HuH-7.5 (cell line): ENCODE results near the gene WDR62.
"Not testable (repeated sequence)": the region's sequence is repeated elsewhere in the genome, so short reads cannot be mapped to it uniquely, and the experiment has no call there.

Experiments used
- DNase-seq: peaks from one replicate; pipeline ENCODE4 v3.0.0; 2011; ENCODE audit warnings: low spot score

Gene WDR62

DNA sequence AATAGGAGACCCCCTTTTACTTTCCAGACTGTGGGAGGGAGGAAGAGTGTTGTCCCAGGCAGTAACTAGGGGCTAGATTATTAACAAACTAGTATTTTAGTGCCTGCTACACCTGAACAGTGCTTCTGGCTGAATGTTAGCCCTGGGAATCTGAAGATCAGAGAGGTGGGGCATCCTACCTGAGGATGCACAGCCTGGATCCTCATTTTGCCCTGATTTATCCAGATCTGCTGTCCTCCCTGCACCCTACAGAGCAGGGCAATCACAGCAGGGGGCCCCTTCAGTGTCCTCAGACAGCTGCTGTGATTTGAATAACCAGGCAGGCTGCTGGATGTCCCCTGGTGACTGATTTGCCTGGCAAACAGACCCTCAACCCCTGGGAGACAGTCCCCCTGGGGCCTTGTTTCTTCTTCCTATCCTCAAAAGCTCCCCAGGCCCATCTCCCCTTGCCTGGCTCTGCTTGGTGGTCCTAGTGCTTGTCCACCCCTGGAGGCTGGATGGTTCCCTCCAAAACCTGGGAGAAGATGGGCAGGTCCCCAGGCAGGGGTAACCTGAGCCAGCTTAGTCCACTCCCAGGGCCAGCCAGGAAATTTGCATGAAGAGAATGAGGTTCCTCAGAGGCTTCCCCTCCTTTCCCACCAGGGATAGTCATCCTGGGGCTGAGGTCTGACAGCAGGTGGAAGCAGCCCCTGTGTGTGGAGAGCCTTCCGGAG, 55.9 kb downstream of the WDR62 start, which contains the start of gene OVOL3:
Gene OVOL3 (plus strand): TSS at position 657 of the 713 bp plus-strand sequence. CDS start 60 bp downstream, outside the sequence.
- DNase-seq = no peak

DNA sequence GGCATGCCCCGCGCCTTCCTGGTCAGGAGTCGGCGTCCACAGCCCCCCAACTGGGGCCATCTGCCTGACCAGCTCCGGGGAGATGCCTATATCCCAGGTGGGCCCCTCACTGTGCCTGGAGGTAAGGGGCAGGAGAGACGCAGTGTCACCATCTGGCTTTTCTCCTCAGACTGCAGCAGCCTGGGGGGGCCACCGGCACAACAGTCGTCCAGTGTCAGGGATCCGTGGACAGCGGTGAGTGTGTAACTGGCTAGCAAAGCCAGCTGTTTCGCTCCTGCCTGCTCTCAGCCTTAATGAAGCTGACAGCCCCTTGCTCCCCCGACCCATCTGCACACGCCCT, 56.5 kb downstream of the WDR62 start:
- no peak for DNase-seq

DNA sequence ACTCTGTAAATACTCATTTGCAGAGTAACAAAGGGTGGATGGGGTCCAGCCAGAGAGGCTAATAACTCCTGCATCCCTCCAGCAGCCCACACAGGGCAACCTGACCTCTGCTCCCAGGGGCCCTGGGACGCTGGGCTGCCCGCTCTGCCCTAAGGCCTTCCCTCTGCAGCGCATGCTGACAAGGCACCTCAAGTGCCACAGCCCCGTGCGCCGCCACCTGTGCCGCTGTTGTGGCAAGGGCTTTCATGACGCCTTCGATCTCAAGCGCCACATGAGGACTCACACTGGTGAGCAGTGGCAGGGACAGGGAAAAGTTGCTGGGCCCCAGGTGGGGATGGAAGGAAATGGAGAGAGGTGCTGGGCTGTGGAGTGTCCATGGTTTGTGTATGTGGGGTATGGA, 58.0 kb downstream of the WDR62 start:
- DNase-seq = no peak

DNA sequence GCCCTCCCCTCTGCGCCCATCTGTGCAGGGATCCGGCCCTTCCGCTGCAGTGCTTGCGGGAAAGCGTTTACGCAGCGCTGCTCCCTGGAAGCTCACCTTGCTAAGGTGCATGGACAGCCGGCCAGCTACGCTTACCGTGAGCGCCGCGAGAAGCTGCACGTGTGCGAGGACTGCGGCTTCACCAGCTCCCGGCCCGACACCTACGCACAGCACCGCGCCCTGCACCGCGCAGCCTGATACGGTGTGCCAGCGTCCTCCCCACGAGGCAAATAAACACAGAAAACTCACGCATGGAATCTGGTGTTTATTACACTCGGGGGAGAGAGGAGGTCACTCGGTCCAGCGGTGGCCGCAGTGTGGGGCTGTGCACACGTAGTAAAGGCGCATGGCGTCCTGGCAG, 58.7 kb downstream of the WDR62 start:
- no peak for DNase-seq

DNA sequence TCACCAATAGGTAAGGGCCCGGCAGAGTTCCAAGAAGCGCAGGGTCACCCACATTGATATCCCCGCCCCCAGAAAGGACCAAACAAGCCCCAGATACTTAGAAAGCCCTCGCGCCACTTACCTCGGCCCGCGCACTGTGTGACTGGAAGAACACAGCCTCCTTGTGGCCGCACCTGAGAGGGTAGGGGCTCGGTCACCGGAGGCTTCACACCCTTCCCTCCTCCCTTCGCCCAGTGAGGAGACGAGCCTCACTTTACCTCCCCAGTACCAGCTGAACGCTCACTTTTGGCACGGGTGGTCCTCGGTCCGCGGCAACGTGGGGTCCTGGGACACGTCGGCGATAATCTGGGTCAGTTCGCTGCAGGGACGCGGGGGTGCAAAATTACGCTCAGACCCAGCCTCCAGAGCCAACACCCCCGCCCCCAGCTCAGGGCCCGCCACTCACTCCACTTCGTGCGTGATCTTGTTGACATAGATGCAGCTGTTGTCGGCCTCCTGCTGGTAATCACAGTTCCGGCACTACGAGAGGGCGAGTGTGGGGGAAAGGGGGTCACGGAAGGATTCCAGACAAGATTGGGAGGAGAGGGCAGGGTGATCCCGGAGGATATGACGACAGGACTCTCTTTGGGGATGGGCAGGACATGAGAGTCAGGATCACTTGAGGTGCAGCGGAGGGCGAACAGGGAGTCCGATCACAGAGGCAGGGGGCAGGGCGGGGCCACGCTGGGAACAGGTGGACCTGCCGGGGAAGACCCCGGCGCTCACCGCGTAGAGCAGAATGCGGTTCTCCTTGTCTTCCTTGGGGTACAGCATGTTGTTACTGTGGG, 59.4 kb downstream of the WDR62 start:
- DNase-seq = no peak

DNA sequence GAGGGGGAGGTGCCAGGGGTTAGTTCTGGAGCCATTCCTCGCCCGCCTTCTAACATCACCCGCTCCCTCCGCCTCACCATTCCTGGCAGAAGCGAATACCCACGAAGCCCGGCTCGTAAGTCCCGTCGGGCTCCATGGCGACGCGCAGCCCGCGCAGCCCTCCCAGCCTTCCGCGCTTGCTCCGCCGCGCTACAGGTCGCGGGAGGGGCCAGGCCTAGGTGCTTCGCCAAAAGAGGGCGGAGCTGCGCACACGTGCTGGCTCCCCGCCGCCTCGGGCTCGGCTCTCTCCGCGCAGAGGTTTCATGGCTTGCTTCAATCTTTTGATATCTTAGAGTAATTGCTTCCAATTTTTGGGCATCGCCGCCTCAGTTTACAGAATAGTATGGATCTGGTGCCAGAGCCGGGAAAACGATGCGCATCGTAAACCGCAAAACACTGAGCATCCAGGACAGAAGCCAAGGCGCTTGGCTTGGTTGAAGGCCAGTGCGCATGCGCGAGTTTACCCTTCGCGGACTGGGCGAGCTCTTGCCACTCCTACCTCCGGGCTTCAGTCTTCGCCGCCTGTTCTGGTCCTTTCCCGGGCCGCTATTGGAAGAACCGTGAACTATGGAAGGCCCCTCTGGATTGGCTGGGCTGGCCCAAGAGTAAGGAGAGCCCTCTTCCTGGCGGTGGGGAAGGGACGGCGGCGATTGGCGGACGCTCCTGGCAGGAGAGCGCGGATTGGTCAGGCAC, 60.2 kb downstream of the WDR62 start, which contains the start of gene POLR2I:
Gene POLR2I (minus strand): TSS at position 155 of the 732 bp plus-strand sequence. CDS start 19 bp downstream, at position 136.
- DNase-seq = peak; percentile 99

DNA sequence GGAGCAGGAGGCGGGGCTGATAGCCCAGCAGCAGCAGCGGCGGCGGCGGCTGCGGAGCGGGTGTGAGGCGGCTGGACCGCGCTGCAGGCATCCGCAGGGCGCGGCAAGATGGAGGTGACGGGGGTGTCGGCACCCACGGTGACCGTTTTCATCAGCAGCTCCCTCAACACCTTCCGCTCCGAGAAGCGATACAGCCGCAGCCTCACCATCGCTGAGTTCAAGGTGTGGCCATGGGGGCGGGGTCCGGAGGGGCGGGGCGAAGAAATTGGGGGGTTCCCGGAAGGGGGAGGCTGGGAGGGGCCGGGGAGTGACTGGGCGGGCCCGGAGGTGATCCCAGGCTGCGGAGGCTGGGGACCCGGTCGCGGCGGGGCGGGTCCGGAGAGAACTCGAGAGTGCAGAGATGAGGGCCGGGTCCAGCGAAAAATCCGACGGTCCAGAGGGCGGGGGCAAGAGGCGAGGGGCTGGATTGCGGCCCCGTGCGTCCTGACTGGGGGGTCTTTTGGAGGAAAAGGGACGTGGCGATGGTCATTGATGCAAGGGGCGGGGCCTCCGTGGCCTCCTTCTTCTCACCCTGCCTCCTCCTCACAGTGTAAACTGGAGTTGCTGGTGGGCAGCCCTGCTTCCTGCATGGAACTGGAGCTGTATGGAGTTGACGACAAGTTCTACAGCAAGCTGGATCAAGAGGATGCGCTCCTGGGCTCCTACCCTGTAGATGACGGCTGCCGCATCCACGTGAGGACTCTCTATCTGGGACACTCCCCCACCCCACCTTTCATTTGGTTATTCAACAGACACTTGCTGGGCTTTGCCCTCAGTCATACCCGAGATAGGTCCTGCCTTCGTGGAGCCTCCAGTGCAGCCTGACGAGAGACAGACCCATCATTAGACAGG, 61.0 kb downstream of the WDR62 start, which contains the start of gene TBCB:
Gene TBCB (plus strand): TSS at position 16 of the 891 bp plus-strand sequence. CDS start 93 bp downstream, at position 109.
- peak; percentile 37 for DNase-seq

DNA sequence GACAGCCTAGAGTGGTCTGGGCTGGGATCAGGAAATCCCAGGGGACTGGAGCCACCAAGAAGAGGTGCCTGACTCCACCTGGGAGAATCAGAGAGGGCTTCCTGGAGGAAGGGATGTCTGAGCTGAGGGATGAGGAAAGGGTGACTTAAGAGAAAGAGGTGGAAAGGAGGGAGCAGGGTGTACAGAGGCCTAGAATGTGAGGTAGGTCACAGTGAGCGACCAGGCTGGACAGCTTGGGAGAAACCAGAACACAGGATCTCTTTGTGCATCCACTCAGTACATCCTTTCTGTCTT, 61.6 kb downstream of the WDR62 start:
- no peak for DNase-seq

DNA sequence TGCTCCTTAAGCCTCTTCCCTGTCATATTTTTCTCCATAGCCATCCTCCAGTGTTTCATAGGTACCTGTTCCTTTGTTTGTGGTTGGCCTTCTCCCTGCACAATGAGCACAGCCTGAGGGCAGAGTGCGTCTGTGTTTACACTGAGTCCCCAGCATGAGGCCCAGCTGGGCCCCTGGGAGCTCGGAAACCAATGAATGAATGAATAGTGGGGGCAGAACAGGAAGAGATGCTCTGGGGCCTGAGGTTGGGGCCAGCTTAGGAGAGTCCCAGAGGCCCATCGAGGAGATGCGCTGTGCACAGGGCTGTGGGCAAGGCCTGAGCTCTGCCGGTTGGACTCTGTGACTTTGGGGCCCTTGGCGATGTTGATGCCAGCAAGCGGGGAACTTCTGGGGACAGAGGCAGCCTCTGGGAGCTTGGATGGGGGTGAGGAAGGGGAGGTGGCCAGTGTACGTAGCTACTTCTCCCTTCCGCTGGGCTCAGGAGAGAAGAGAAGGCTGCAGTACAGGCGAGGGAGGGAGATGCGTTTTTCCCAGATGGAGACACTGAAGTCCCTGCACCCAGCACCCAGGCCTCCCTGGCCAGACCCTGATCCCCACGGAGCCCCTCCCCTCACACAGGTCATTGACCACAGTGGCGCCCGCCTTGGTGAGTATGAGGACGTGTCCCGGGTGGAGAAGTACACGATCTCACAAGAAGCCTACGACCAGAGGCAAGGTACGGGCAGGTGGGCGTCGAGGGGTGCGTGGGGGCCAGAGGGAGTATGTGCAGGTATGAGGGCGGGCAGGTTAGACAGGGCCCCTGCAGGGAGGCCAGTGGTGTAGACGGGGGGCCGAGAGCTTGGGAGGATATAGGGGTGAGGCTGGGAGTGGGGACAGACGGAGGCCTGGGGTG, 65.6 kb downstream of the WDR62 start:
- peak; percentile 46 for DNase-seq

DNA sequence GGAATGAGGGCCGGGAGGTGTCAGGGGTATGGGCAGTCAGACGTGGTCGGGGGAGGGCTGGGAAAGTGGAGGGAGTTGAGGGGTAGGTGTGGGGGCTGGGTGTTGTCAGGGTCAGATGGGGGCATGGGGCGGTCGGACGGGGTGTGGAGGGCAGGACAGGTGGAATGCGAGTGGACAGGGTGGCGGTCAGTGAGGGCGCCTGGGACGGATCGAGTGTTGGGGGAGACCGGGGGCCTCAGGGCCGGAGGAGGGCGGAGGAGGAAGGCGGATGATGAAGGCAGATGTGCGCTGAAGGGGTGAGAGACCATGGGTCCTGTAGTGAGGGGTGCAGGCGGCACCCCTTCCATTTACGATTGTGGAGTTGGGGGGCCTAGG, 66.3 kb downstream of the WDR62 start:
- no peak for DNase-seq

DNA sequence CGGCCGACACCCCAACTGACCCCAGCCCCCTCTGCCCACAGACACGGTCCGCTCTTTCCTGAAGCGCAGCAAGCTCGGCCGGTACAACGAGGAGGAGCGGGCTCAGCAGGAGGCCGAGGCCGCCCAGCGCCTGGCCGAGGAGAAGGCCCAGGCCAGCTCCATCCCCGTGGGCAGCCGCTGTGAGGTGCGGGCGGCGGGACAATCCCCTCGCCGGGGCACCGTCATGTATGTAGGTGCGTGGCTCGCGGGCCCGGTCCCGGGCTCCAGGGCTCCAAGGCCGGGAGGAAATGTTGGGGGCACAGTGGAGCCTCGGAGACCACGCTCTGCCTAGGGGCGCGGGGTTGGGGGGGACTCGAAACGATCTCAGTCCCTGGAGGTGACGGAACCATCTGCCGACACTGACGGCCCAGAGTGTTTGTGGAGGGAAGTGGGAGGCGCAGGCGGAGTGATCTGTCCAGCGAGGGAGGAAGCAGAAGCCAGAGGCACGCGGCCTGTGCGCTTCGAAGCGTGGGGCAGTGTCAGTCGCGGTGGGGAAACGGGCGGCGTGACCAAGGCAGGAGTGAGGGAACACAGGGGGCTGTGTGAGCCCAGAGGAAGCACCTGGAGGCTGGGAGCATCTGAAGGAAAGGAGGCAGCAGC, 66.9 kb downstream of the WDR62 start:
- DNase-seq = no peak

DNA sequence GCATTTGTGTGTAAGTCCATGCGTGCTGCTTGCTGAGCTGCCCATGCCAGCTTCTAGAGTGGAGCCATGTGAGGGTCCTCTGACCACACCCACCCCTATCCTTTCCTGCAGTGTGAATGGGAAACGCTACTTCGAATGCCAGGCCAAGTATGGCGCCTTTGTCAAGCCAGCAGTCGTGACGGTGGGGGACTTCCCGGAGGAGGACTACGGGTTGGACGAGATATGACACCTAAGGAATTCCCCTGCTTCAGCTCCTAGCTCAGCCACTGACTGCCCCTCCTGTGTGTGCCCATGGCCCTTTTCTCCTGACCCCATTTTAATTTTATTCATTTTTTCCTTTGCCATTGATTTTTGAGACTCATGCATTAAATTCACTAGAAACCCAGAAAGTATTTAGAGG, 70.9 kb downstream of the WDR62 start:
- DNase-seq = no peak

DNA sequence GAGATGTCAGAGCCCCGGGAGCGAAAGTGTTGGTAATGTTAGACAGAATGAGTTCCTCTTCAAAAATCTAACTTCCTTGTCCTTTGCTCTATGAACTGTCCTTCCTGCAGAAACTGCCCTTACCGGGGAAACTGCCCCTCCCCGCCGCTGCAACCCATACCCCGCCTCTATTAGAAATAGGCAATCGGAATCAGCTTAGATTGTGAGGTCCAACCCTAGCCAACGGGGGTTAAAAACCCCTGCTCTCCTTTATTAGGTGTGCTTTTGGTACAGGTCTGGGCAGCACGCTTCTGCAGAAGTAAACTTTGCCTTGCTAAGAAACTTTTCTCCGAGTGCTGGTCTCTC, 73.7 kb downstream of the WDR62 start:
- DNase-seq = no peak

DNA sequence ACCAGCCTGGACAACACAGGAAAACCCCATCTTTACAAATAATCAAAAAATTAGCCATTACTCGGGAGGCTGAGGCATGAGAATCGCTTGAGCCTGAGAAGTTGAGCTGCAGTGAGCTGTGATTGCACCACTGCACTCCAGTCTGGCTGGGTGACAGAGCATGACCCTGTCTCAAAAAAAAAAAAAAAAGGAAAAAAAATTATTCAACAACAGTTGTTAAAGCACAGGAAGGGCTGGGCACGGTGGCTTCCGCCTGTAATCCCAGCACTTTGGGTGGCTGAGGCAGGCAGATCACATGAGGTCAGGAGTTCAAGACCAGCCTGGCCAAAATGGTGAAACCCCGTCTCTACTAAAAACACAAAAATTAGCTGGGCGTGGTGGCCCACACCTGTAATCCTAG, 76.5 kb downstream of the WDR62 start:
- not testable (repeated sequence) for DNase-seq

DNA sequence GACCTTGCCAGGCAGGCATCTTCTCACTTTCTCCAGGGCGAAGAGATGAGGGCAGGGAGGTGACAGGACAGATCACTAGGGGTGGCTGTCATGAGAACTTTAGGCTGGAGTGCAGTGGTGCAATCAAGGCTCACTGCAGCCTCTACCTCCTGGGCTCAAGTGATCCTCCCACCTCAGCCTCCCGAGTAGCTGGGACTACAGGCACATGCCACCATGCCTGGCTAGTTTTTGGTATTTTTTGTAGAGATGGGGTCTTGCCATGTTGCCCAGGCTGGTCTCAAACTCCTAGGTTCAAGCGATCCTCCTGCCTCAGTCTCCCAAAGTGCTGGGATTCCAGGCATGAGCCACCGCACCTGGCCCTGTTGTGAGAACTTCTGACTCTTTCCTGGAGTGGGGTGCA, 80.2 kb downstream of the WDR62 start:
- DNase-seq = not testable (repeated sequence)

DNA sequence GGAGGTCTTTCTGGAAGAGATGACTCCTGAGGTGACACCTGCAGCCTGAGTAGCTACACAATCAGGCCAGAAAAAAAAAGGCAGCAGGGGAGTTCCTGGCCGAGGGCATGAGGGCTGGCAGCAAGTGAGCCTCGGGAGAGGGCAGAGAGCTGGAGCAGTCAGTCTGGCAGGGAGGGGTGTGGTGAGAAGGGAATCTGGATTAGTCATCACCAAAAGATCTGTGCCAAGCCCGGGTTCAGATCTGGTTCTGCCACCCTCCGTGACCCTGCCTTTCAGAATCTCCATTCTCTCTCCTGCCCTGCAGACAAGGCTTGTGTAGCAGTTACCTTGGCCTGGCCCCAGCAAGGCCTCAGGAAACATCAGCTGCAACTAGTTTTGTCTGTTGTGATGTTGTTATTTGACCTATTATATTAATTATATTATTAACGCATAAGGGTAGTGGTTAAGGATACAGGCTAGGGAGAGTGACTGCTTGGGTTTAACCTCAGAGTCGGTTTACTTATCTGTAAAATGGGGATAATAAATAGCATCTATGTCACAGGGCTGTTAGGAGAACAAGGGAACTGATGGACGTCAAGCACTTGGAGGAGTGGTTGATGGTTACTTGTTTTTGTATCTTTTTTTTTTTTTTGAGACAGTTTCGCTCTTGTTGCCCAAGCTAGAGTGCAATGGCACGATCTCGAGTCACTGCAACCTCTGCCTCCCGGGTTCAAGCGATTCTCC, 82.4 kb downstream of the WDR62 start:
- no peak for DNase-seq

DNA sequence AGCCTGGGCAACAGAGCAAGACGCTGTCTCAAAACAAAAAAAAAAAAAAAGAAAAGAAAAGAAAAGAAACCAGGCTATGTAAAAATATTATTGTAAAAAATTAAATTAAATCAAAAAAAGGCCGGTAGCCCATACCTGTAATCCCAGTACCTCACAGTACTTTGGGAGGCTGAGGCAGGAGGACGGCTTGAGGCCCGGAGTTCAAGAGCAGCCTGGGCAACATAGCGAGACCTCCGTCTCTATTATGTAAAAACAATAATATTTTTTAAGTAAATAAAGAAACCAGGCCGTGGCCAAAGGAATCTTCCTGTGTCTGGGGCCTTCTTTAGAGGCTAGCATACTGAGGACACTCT, 84.4 kb downstream of the WDR62 start:
- no peak for DNase-seq

DNA sequence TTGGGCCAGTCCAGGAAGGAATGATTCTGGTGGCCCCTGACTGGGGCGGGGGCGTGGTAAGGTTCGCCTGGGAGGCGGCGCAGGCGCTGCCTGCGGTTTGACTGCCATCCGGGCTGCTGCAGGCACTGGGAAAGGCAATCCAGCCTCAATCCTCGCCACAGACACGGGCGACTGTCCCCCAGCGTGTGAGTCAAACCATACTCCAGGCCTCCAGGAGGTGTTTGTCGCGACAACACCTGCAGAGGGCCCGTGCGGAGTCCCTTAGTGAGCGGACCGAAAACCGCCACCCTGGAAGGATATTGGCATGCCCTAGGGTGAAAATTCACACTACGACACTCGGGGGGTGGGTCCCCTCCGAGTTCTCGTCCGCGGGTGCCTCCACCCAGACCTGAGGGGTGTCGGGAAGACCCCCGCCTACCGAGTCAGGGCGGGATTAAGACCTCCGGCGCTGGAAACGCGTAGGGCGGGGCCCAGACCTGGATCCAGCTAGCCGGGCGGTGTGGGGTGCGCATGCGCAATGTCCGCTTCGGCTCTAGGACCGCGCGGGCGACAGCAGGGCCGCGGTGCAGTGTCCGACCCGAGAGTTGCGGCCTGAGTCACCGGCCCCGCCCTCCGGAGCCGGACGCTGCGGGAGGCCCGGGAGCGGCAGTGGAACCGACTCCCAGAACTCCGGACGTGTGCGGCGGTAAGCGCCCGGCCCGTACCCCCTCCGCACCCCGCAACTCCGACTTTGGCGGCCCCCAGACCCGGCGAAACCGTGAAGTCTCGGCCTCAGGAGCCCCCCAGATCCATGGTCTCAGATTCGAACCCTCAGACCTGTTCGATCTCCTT, 85.0 kb downstream of the WDR62 start, which contains the start of gene CAPNS1:
Gene CAPNS1 (plus strand): TSS at position 594 of the 831 bp plus-strand sequence. CDS start 946 bp downstream, outside the sequence.
- peak; percentile 98 for DNase-seq
